Cerebellar cortex (tissue), 1 donor: ENCODE results near the gene IP6K2.
"Not testable (repeated sequence)": the region's sequence is repeated elsewhere in the genome, so short reads cannot be mapped to it uniquely, and the experiment has no call there.

Source experiments
- DNase-seq: peaks from one replicate; pipeline ENCODE4 v3.0.0-alpha.2; 2015; ENCODE audit warnings: low spot score

Gene IP6K2

GRCh38 chr3:48727511-48727910 lies 10.5 kb upstream of the IP6K2 start:
- peak; percentile 89 for DNase-seq

GRCh38 chr3:48725185-48725855 lies 8.3 kb upstream of the IP6K2 start:
- DNase-seq = not testable (repeated sequence)

GRCh38 chr3:48723725-48724124 lies 6.7 kb upstream of the IP6K2 start:
- DNase-seq = no peak

- DNase-seq = not testable (repeated sequence)
These were observed 6.3 kb upstream of the IP6K2 start for GRCh38 chr3:48723293-48723692.

GRCh38 chr3:48716508-48716981 lies 476 bp downstream of the IP6K2 start:
- no peak for DNase-seq

- DNase-seq = peak; percentile 100
These were observed 1.7 kb downstream of the IP6K2 start for GRCh38 chr3:48715174-48715800.

GRCh38 chr3:48711727-48712126 lies 5.3 kb downstream of the IP6K2 start:
- no peak for DNase-seq

GRCh38 chr3:48709051-48709461 lies 8.0 kb downstream of the IP6K2 start:
- no peak for DNase-seq

- DNase-seq = no peak
These were observed 8.5 kb downstream of the IP6K2 start for GRCh38 chr3:48708481-48708889.

- no peak for DNase-seq
These were observed 9.9 kb downstream of the IP6K2 start for GRCh38 chr3:48707157-48707556.

- DNase-seq = no peak
These were observed 14.6 kb downstream of the IP6K2 start for GRCh38 chr3:48702320-48702920.

- DNase-seq = no peak
These were observed 16.2 kb downstream of the IP6K2 start for GRCh38 chr3:48700731-48701405.

GRCh38 chr3:48698891-48699290 lies 18.1 kb downstream of the IP6K2 start:
- DNase-seq = no peak

- DNase-seq = no peak
These were observed 19.1 kb downstream of the IP6K2 start for GRCh38 chr3:48697952-48698351.

GRCh38 chr3:48696601-48697000 lies 20.4 kb downstream of the IP6K2 start:
- DNase-seq = no peak

- DNase-seq = no peak
These were observed 20.9 kb downstream of the IP6K2 start for GRCh38 chr3:48696156-48696555.

- DNase-seq = no peak
These were observed 21.6 kb downstream of the IP6K2 start for GRCh38 chr3:48695393-48695753.

- DNase-seq = peak; percentile 74
These were observed 22.2 kb downstream of the IP6K2 start for GRCh38 chr3:48694610-48695392.

- DNase-seq = no peak
These were observed 23.2 kb downstream of the IP6K2 start for GRCh38 chr3:48693826-48694225.

- no peak for DNase-seq
These were observed 24.5 kb downstream of the IP6K2 start for GRCh38 chr3:48692551-48692950.

- no peak for DNase-seq
These were observed 26.1 kb downstream of the IP6K2 start for GRCh38 chr3:48690846-48691458.

- no peak for DNase-seq
These were observed 27.6 kb downstream of the IP6K2 start for GRCh38 chr3:48689384-48689783.
